ENCODE measurements around the gene DHRS2. TPM values are rescaled to one million over a fixed set of nuclear protein-coding genes. Genes with fewer than 3 reads are reported as not detected.

Gene DHRS2
- polyA plus RNA-seq, 2 of the 4 experiments (the other 2 are of a cell fraction) = 2.3 to 10.7 TPM

DNA sequence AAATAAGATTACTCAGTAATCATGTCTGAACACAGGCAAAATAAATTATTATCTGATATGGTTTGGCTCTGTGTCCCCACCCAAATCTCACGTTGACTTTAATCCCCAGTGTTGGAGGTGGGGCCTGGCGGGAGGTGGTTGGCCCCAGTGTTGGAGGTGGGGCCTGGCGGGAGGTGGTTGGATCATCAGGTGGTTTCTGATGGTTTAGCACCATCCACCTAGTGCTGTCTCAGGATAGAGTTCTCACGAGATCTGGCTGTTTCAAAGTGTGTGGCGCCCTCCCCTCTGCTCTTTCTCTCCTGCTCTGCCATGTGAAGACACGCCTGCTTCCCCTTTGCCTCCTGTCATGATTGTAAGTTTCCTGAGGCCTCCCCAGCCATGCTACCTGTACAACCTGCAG, 18.1 kb downstream of the DHRS2 start:
- H3K27ac ChIP-seq = no peak overlapping the region
- ChIA-PET POLR2A (no interaction called here), CTCF (no interaction called here)
- no peaks in the 10 kb centered on the region for H3K4me1 ChIP-seq
- H3K4me2 ChIP-seq = no peak overlapping the region
- no peak for DNase-seq (ENCODE audit: low read depth in 1 of 2, low spot score in 1 of 2)
- TF ChIP-seq, protein P1, sequence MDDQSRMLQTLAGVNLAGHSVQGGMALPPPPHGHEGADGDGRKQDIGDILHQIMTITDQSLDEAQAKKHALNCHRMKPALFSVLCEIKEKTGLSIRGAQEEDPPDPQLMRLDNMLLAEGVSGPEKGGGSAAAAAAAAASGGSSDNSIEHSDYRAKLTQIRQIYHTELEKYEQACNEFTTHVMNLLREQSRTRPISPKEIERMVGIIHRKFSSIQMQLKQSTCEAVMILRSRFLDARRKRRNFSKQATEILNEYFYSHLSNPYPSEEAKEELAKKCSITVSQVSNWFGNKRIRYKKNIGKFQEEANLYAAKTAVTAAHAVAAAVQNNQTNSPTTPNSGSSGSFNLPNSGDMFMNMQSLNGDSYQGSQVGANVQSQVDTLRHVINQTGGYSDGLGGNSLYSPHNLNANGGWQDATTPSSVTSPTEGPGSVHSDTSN (IDR thresholded peaks at IDR 0.05) = no peak
- TF ChIP-seq MYC (IDR thresholded peaks at IDR 0.05; ENCODE audit: borderline replicate concordance, low read length) (no peak), ZC3H11A (IDR thresholded peaks at IDR 0.05) (no peak), CBX2 (IDR thresholded peaks at IDR 0.05; ENCODE audit: borderline replicate concordance, low read depth) (no peak), NPAS2 (CRISPR knock-in tag; IDR thresholded peaks at IDR 0.05; ENCODE audit: borderline replicate concordance) (no peak)
- TF ChIP-seq, protein P2, sequence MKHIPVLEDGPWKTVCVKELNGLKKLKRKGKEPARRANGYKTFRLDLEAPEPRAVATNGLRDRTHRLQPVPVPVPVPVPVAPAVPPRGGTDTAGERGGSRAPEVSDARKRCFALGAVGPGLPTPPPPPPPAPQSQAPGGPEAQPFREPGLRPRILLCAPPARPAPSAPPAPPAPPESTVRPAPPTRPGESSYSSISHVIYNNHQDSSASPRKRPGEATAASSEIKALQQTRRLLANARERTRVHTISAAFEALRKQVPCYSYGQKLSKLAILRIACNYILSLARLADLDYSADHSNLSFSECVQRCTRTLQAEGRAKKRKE (CRISPR knock-in tag; IDR thresholded peaks at IDR 0.05; ENCODE audit: low read depth) = no peak
- ATAC-seq = no peak
- no peak for FAIRE-seq
- no peak overlapping the region for H3K4me3 ChIP-seq
- no peaks in the 10 kb centered on the region for H3K9me3 ChIP-seq
- 45% methylated on average over 6 of the region's 6 CpGs for WGBS (ENCODE audit: missing lambda C conversion rate)

DNA sequence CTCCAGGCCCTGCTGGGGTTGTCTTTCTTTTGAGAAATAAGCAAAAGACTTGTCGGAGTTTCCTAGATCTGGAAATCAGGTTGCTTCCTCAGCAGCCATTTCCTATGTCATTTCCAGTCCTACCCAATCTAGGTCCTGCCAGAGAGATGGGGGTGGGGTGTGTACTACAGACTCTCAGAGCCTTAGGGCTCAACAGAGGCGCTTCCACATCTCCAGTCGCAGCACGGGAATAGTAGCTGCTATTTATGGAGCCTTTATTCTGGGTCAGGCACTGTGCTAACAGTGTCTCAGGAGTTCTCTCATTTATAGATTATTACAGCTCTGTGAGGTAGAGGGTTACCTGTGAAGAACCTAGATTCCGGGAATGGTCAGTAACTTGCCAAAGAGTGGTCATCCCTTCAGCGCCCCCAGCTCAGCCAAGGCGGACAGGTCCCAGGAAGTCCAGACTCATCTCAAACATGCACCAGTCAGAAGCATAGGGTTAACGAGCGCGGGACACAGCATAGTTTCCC, 21.9 kb downstream of the DHRS2 start:
- DNase-seq (ENCODE audit: low read depth in 1 of 2, low spot score in 1 of 2) (no peak), FAIRE-seq (no peak), ATAC-seq (no peak)
- 44% methylated on average over 10 of the region's 10 CpGs for WGBS (ENCODE audit: missing lambda C conversion rate)
- Histone ChIP-seq H3K27ac (no peak overlapping the region), H3K4me3 (no peak overlapping the region), H3K4me2 (no peak overlapping the region), H3K9me3 (no peaks in the 10 kb centered on the region), H3K4me1 (no peaks in the 10 kb centered on the region)
- POLR2A ChIA-PET = no interaction called here
- TF ChIP-seq NPAS2 (CRISPR knock-in tag; IDR thresholded peaks at IDR 0.05; ENCODE audit: borderline replicate concordance) (no peak), RFX5 (IDR thresholded peaks at IDR 0.05) (no peak), NR3C1 (IDR thresholded peaks at IDR 0.05) (no peak), NFE2L2 (conservative IDR thresholded peaks at IDR 0.05; ENCODE audit: low read length) (no peak), ESRRA (IDR thresholded peaks at IDR 0.05; ENCODE audit: borderline replicate concordance, low read length) (no peak), RAD21 (conservative IDR thresholded peaks at IDR 0.05 in 1 of 2, IDR thresholded peaks at IDR 0.05 in 1 of 2) (no peak), HOXA7 (CRISPR knock-in tag; IDR thresholded peaks at IDR 0.05) (no peak)
- TF ChIP-seq, protein P3, sequence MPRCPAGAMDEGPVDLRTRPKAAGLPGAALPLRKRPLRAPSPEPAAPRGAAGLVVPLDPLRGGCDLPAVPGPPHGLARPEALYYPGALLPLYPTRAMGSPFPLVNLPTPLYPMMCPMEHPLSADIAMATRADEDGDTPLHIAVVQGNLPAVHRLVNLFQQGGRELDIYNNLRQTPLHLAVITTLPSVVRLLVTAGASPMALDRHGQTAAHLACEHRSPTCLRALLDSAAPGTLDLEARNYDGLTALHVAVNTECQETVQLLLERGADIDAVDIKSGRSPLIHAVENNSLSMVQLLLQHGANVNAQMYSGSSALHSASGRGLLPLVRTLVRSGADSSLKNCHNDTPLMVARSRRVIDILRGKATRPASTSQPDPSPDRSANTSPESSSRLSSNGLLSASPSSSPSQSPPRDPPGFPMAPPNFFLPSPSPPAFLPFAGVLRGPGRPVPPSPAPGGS (IDR thresholded peaks at IDR 0.05) = no peak
- TF ChIP-seq, protein P4, sequence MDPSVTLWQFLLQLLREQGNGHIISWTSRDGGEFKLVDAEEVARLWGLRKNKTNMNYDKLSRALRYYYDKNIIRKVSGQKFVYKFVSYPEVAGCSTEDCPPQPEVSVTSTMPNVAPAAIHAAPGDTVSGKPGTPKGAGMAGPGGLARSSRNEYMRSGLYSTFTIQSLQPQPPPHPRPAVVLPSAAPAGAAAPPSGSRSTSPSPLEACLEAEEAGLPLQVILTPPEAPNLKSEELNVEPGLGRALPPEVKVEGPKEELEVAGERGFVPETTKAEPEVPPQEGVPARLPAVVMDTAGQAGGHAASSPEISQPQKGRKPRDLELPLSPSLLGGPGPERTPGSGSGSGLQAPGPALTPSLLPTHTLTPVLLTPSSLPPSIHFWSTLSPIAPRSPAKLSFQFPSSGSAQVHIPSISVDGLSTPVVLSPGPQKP (IDR thresholded peaks at IDR 0.05; ENCODE audit: low read depth, low read length) = no peak
- TF ChIP-seq, protein P2 (CRISPR knock-in tag; IDR thresholded peaks at IDR 0.05; ENCODE audit: low read depth) = no peak
- CTCF ChIA-PET = interaction anchor here (1.1 to 1.8 kb wide), 3 partner anchors 12 to 69 kb away, joined by 4 to 6 read pairs (median 5); no protein-coding TSS in a partner anchor

DNA sequence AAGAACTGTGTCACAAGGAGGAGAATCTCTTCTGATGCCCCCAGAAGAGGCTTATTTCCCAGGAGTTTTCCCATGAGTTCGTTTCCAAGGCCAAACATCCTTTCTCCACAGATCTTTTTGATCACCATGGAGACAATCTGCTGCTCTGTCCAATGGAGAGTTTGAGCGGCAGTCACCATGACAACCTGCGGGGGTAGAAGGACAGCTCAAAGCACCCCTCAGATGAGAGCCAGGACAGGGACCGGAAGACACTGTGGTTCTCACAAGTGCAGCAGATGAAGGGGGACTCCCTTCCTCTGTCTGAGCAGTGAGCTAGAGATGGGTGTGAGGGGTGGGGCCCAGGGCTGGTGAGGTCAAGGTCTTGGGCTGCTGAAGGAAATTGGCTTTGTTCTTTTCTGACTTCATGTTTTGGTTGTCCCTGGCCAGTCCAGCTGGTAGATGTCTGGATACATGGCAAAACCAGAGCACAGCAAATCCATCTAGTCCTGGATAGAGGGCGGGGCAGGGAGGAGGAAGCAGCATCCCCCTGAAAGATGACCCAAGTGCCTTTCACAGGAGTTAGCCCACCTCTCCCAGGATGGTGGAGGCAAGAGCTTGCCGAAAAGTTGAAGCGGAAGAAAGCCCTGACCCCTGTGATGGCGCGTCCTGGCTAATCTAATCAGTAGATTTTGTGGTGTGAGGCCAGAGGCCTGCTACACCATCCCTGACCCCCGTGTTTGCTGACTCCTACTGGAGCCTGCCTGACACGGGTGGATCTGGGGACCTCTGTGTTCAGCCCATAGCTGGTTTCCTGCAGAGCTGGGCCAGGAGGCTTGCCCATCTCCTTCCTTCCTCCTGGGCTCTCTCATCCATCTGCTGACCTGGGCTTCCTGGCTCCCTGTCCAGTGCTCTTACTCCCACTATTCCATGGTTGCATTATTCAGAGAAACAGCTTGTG, 24.4 kb downstream of the DHRS2 start:
- no peak overlapping the region for H3K4me2 ChIP-seq
- no peak overlapping the region for H3K4me3 ChIP-seq
- H3K27ac ChIP-seq = no peak overlapping the region
- ChIA-PET POLR2A (no interaction called here), CTCF (interaction anchor here (1.1 to 1.7 kb wide), 3 partner anchors 12 to 120 kb away, joined by 3 to 9 read pairs (median 4); no protein-coding TSS in a partner anchor)
- no peaks in the 10 kb centered on the region for H3K4me1 ChIP-seq
- ATAC-seq = no peak
- FAIRE-seq = no peak
- TF ChIP-seq HDAC2 (IDR thresholded peaks at IDR 0.05) = no peak
- no peak for TF ChIP-seq EHMT2 (IDR thresholded peaks at IDR 0.05; ENCODE audit: low read depth)
- no peak for TF ChIP-seq CBX2 (IDR thresholded peaks at IDR 0.05; ENCODE audit: borderline replicate concordance, low read depth)
- TF ChIP-seq NR3C1 (IDR thresholded peaks at IDR 0.05) = no peak
- TF ChIP-seq NFE2L2 (conservative IDR thresholded peaks at IDR 0.05; ENCODE audit: low read length) = no peak
- no peak for TF ChIP-seq FOXS1 (CRISPR knock-in tag; IDR thresholded peaks at IDR 0.05)
- no peak for TF ChIP-seq CHD2 (IDR thresholded peaks at IDR 0.05; ENCODE audit: low read length, partially characterized antibody)
- no peak for TF ChIP-seq CEBPB (IDR thresholded peaks at IDR 0.05)
- TF ChIP-seq, protein P1 (IDR thresholded peaks at IDR 0.05) = no peak
- TF ChIP-seq TP53 (CRISPR knock-in tag; IDR thresholded peaks at IDR 0.05) = no peak
- TF ChIP-seq RCOR1 (IDR thresholded peaks at IDR 0.05; ENCODE audit: low read depth, low read length) = no peak
- TF ChIP-seq POLR2A (IDR thresholded peaks at IDR 0.05; ENCODE audit: low read length) = no peak
- DNase-seq (ENCODE audit: low read depth in 1 of 2, low spot score in 1 of 2) = no peak
- H3K9me3 ChIP-seq = no peaks in the 10 kb centered on the region
- 39% methylated on average over 11 of the region's 11 CpGs for WGBS (ENCODE audit: missing lambda C conversion rate)
